Cardiac septum (tissue), 1 donor: ENCODE measurements around the gene FIBP. TPM values are rescaled to one million over a fixed set of nuclear protein-coding genes. Genes with fewer than 3 reads are reported as not detected.
"Not testable (repeated sequence)": the region's sequence is repeated elsewhere in the genome, so short reads cannot be mapped to it uniquely, and the experiment has no call there.

Experiments
- DNase-seq: peaks from one replicate; pipeline ENCODE4 v3.0.0-alpha.2; 2020; ENCODE audit warnings: low spot score
- intact Hi-C: fragments of 100-400 bp; cut with DNase I; formaldehyde crosslinking; loops from one replicate; pipeline ENCODE4 v1.14.0; 2022
- total RNA-seq: library from RNA; stranded (reverse); fragmentation: NEBNext Ultra II Directional; extraction: Animal tissue kit (Norgen Biotek cat#: 25700); gene quantifications from one replicate; pipeline ENCODE4 v1.2.1, GENCODE V29; 2021
- donor health status: DM: no; HTN: no; CAD: no.

The FIBP gene
- total RNA-seq, 1 donor from 2014 or later, result 62.6 TPM

DNA sequence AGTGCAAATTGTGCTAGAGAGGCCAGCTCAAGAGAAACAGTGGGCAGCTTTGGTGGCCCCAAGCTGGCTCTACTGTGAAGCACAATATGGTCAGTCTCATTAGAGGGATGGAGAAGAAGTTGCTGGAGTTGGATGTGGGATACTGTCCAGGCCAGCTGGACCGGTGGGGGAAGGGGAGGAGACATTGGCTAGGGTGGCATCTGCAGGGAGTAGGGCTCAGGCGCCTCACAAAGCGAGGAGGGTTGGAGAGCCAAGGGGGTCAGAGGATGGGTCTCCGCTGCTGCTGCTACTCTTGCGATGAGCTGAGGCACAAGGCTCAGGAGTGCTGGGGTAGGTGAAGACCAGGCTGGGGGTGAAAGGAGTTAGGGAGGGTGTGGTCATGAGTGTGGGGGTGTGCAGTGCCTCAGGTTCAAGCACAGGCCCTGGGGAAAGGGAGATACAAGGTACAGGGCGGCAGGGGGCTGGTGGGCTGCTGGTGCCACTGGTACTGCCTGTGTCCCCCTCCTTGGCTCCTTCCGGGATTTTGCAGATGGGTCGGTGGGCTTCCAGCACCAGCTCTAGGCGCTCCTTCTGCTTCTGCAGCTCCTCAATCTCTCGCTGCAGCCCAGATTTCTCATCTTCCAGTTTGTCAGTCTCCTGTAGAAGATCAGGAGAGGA, 4.5 kb upstream of the FIBP start:
- intact Hi-C loops, result no loop called here
- no peak for DNase-seq

DNA sequence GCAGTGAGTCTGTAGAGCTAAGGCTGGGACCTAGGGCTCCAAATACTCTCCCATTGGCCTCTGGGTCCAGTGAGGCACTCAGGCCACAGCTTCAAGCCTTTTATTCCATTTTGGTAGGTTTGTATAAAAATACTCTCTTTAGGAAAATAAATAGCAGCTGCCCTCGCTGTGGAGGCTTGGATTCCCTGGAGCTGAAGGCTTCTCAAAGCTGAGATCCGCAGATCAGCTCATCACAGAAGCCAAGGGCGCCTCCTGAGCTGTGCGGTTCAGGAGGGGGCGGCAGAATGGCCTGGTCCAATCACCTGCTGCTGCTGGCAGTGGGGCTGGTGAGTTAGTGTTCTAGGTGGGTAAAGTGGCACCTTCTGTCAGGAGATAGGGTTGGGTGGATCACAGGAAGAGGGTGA, 3.9 kb upstream of the FIBP start:
- DNase-seq, intact Hi-C loops: not testable (repeated sequence)

DNA sequence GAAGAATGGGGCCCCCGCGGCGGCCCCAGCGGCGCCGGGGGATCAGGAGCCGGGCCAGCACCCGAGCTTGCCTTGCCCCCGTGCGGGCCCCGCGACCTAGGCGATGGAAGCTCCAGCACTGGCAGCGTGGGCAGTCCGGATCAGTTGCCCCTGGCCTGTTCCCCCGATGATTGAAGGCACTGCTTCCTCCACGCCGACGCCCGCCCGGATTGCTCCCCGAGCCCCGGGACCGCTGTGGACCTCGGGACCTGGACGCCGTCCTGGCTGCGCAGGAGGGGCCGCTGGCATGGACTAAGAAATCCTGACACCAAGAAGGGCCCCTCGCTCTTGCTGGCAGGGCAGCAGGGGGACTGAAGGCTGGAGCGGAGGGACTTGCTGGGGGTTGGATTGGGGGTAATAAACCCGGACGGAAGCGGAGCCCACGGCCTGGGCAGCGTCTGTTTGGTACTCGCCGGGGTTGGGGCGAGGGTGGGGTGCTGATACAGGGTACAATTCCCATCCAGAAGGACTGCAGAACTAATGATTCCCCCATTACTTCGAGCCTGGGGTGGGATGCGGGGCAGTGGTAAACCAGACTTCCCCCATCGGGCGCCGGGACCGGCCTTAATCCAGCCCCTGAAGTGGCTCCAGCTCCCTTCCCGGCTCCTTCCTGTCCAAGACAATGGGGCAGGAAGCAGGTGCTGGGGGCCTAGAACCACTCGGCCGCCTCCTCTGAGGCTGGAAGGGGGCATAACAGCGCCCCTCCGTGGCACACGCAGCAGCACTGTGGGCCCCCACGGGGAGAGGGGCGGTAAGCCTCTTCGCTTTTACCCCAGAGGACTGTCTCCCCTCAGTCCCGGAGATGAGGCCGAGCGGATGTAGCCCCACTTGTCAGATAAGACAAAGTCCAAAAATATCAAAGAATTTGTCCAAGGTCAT, 3.2 kb upstream of the FIBP start:
- intact Hi-C loops, result no loop called here
- DNase-seq, result peak; percentile 87

DNA sequence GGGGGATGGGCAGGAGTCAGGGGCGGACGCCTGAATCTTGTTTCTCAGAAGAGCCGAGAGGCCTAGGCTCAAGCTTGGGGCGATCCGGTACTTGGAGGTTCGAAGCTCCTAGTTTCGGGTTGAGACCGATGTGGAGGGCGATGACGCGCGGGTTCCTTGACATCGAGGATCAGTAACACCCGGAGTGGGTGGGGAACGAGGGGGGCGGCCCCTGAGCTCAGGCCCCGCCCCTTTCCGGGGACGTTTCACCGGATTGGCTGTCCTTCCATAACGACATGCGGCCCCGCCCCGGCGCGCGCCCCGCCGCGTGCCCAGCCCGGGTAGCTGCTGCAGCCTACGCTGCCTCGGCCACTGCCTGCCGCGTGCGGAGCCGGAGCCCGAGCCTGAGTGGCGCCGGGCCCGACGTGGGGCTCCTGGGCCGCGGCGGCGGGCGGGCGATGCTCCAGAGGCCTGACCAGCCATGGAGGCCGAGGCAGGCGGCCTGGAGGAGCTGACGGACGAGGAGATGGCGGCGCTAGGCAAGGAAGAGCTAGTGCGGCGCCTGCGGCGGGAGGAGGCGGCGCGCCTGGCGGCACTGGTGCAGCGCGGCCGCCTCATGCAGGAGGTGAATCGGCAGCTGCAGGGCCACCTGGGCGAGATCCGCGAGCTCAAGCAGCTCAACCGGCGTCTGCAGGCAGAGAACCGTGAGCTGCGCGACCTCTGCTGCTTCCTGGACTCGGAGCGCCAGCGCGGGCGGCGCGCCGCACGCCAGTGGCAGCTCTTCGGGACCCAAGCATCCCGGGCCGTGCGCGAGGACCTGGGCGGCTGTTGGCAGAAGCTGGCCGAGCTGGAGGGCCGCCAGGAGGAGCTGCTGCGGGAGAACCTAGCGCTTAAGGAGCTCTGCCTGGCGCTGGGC, 2.3 kb upstream of the FIBP start, which contains the start of gene CCDC85B:
CCDC85B (plus strand) TSS at position 350 of the 895 bp plus-strand sequence; CDS start at position 461, 111 bp downstream.
- DNase-seq, result peak; percentile 99
- intact Hi-C loops, result no loop called here

DNA sequence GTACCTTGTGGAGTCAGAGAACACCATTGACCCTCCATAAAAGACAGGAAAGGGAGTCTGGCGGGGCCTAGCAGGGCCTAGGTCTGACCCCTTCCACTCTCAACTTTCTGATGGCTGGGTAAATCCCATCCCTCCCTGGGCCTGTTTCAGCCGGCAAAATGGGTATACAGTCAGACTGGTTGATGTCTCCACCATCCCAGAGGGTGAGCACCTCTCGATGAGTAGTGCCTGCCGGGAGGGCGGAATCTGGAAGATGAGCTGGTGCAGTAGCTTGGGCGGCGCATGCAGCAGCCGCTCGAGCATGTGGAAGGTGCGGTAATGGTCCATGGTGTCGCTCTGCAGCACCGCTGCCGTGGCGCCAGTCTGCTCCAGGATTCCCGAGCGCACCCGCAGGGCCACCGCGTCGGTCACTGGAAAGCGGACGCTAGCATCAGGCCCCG, 528 bp downstream of the FIBP start:
- intact Hi-C loops, result loop anchor here (1.0 to 2.0 kb wide), 4 partner anchors 15 to 73 kb away; partner anchors contain the start of genes C11orf68, DRAP1, EFEMP2 and MUS81
- DNase-seq, result no peak

DNA sequence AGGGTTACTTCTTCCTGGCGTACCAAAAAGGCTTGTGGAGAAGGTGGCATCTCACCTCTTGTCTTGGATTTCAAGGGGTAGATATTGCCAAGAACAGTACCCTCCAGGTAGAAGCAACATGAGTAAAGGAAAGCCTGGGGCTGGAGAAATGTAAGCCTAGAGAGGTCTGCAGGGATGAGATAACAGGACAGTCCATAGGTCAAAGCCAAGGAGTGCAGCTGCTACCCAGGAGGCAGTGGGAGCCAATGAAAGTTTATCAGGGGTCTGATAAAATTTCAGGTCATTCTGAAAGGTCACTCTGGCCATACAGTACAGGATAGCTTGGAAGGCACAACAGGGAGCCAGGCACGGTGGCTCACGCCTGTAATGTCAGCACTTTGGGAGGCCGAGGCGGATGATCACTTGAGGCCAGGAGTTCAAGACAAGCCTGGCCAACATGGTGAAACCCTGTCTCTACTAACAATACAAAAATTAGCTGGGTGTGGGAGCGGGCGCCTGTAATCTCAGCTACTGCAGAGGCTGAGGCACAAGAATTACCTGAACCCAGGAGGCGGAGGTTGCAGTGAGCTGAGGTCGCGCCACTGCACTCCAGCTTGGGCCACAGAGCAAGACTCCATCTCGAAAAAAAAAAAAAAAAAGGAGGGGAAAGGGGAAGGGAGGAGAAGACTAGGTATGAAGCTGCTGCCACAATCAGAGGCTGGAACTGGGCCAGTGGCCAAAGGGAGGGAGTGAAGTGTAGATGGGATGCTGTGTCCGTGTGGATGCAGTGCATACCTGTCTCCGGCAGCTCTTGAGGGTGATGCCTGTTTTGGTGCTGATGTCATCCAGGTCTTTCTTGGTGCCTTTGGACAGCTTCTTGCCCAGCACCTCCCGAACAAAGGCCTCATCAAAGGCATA, 1.2 kb downstream of the FIBP start:
- intact Hi-C loops, result no loop called here
- DNase-seq, result no peak

DNA sequence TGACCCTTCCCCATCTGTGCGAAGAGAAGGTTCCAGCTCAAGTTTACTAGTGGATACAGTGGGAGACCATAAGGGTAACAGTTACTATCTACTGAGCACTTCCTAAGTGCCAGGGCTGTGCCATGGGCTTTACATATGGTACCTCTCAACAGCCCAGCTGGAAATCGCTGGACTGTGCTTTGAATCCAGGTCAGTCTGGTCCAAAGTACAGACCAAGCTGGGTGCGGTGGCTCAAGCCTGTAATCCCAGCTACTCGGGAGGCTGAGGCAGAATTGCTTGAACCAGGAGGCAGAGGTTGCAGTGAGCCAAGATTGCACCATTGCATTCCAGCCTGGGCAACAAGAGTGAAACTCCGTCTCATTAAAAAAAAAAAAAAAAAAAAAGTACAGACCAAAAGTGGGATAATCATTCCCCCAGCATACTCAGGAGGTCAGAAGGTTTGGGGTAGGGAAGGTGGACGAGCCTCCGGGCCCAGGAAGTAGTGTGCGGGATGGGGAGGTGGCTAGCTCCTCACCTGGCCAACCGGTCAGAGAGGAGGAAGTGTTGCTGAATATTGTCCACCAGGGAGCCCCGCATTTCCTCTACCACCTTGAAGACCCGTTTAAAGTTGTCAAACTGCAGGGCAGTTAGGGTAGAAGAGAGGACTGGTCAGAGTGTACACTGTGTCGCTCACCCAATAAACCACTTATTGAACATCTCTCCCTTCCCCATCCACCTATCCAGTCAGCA, 2.3 kb downstream of the FIBP start:
- DNase-seq, result no peak
- intact Hi-C loops, result loop anchor here (2.0 kb wide), 1 partner anchor 103 kb away; no protein-coding TSS in a partner anchor

DNA sequence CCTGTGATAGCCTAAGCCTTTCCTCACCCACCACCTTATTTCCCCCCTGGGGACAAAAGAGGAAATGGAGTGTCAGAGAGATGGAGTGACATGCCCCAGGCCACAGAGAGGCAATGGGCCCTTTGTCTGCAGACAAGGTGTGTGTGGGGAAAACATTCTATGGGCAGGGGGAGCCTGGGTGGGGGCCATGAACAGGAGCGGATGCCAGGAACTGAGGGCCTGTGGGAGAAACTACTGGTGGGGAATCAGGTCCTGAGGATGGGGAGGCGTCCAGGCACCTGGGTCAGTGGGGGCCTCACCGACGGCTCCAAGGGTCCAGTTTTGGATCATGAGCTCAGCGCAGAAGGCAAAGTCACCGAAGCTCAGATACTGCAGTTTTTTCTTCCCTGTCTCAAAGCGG, 3.0 kb downstream of the FIBP start:
- intact Hi-C loops, result loop anchor here (2.0 kb wide), 1 partner anchor 104 kb away; no protein-coding TSS in a partner anchor

DNA sequence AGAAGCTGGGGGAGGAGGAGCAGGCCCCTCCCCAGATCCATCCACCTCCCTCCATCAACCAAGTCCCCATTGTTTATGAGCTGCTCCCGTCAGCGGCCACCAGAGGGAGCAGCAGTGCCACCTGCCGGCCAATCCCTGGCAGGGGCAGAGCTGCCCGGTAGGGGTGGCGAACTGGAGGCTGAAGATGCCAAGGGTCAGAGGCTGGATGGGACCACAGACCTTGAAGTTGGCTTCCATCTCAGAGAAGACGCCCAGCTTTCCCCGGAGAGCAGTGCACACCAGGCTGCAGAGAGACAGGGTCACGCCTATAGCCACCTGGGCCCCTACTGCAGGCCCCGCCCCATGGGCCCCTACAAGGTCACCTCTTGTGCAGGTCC, 3.6 kb downstream of the FIBP start:
- DNase-seq, result peak; percentile 92

More for the DNA sequence above, 3.0 kb downstream of the FIBP start:
- no peak for DNase-seq

DNA sequence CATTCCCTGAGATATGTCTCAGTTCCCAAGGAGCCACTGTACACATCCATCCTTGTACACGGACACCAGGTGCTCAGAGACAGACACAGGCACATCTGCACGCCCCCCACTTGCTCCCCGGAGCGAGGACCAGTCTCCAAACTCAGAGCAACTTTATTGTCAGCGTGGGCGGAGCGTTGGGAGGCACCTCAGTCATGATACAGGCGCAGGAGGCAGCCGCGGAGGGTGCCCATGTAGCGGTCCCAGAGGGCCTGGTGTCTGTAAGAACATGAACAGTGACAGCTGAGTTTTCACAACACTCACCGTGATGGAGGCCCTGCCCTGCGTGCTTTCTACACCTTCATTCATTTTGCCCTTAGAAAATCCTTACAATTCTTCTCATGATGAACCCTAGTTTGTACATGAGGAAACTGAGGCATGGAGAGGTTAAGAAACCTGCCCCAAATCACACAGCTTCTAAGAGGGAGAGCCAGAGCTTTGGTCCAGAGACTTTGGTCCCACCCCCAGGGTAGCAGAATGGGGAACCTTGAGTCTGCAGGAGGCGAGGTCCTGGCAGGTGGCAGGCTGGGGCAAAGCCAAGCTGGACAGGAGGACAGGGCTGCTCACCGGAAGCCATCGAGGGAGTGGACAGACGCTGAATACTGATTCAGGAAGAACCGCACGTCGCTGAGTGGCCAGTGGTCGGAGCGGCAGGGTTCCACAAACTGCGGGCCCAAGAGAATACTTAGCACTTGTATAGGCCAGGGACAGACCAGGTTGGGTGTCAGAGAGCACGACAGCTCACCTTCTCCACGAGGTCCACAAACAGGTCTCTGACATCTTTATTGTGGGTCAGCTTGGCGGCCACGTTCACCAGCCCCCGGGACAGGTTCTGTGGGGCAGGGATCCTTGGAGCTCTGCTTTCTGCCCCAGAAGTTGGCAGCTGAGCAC, 4.2 kb downstream of the FIBP start:
- intact Hi-C loops, result loop anchor here (2.0 kb wide), 1 partner anchor 105 kb away; no protein-coding TSS in a partner anchor
- DNase-seq, result no peak

More for the DNA sequence above, 3.6 kb downstream of the FIBP start:
- intact Hi-C loops, result loop anchor here (2.0 kb wide), 1 partner anchor 104 kb away; no protein-coding TSS in a partner anchor

DNA sequence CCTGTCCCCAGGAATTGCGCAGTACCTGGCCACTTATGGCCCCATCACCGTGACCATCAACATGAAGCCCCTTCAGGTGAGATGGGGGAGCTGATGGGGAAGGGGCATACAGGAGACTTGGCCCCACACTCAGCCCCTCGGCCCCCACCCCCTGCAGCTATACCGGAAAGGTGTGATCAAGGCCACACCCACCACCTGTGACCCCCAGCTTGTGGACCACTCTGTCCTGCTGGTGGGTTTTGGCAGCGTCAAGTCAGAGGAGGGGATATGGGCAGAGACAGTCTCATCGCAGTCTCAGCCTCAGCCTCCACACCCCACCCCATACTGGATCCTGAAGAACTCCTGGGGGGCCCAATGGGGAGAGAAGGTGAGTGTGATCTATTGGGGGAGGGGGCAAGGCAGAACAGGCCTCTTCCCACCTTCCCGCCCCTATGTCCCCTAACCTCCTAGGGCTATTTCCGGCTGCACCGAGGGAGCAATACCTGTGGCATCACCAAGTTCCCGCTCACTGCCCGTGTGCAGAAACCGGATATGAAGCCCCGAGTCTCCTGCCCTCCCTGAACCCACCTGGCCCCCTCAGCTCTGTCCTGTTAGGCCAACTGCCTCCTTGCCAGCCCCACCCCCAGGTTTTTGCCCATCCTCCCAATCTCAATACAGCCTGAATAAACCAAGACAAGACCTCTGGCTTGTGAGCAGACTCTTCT, 5.1 kb downstream of the FIBP start:
- intact Hi-C loops, result no loop called here
- no peak for DNase-seq

DNA sequence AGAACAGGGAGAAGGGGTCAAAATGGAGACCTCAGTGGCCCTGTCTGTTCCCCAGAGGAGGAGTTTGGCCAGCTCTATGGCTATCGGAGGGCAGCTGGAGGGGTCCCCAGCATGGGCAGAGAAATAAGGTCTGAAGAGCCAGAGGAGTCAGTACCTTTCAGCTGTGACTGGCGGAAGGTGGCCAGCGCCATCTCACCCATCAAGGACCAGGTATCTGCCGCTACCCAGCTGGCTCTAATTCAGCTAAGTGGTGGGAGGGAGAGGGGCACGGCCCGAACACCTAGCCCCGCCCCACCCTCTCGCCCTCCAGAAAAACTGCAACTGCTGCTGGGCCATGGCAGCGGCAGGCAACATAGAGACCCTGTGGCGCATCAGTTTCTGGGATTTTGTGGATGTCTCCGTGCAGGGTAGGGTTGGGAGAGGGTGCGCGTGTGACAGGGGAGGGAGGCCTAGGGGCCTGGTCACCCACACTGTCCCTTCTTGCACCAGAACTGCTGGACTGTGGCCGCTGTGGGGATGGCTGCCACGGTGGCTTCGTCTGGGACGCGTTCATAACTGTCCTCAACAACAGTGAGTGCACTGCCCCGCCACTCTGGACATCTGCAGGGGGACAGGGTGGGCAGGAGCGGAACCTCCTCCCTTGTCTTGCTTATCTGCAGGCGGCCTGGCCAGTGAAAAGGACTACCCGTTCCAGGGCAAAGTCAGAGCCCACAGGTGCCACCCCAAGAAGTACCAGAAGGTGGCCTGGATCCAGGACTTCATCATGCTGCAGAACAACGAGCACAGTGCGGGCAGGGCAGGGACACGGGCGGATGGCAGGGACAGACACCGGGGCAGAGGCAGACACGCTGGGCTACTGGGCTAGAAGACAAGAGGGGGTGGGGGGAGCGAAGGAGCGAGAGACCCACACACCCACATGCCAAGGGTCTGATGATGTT, 5.9 kb downstream of the FIBP start:
- DNase-seq, result no peak
- intact Hi-C loops, result no loop called here

DNA sequence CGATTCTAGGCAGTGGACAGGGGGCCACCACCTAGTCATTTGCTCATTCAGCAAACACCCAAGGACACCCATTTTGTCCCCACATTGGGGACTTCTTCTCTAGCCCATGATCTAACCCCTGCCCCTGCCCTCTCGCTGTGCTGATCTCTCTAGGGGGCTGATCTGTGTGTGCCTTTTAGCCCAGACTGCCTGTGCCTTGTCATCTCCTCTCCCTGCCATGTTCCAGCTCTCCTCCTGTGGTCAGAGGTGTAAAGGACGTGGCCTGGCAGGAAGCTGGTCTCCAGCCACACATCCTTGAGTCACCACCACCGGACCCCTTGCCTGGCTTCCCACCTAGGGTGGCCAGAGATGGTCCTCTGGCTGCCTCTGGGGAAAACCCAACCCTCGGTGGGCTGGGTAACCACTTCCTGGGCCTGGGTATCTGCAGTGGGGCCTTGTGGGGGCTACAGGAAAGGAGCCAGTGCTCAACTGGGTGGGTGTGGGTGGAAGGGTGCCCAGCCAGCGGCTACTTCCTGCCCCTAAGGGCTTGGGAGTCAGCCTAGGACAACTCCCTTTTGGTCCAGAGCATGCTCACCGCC, 7.3 kb downstream of the FIBP start:
- intact Hi-C loops, result no loop called here
- DNase-seq, result no peak

DNA sequence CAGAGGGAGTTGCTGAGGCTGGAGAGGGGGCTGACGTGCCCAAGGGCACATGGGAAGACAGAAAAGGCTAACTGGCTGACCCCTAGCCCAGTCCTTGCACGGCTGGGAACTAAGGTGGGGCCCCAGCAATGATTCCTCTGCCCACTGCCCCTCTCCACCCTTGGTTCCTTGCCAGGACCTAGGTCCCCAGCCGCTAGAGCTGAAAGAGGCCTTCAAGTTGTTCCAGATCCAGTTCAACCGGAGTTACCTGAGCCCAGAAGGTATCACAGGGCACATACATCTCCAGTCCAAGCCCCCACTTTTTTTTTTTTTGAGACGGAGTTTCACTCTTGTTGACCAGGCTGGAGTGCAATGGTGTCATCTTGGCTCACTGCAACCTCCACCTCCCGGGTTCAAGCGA, 8.2 kb downstream of the FIBP start:
- DNase-seq, result no peak
- intact Hi-C loops, result no loop called here

DNA sequence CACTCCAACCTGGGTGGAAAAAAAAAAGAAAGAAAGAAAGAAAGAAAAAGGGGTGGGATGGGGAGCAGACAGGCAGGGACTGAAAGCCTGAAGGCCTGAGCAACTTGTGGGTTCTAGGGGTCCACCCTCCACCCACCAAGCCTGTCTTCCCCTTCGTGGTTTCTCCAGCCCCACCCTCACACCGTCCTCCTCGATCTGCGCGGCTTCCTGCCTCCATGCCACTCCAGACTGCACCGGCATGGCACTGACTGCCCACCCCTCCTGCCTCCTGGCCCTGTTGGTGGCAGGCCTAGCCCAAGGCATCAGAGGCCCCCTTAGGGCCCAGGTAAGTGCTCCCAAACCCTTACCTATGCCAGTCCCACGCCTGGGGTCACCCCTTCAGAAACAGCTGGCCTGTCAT, 8.7 kb downstream of the FIBP start, which contains the start of gene CTSW:
CTSW (plus strand) TSS at position 221 of the 400 bp plus-strand sequence; CDS start at position 239, 18 bp downstream.
- DNase-seq, result no peak
- intact Hi-C loops, result no loop called here
